Esophagus muscularis mucosa (tissue), 4 donors: ENCODE results near the gene SEMA5A. TPM values are rescaled to one million over a fixed set of nuclear protein-coding genes. Genes with fewer than 3 reads are reported as not detected.

ENCODE experiments used
- DNase-seq: peaks from one replicate; pipeline ENCODE4 v3.0.0-alpha.2; 2017; ENCODE audit errors: extremely low spot score
- H3K27ac ChIP-seq, 4 donors: fragments of 200-600 bp; sonication (generic); replicated peaks in 1 of 4; 1 replicate in 3 of 4; 2 replicates in 1 of 4; pipeline ENCODE4 v1.5.1; 2016 to 2019; ENCODE audit warnings: mild to moderate bottlenecking in 1 of 4
- H3K27me3 ChIP-seq, 4 donors: fragments of 200-600 bp; sonication (generic); one replicate each; pipeline versions ENCODE4 v1.5.1 to v1.6.0; 2016 to 2019
- H3K36me3 ChIP-seq, 4 donors: fragments of 200-600 bp; sonication (generic); one replicate each; pipeline ENCODE4 v1.5.1; 2016 to 2019
- H3K4me1 ChIP-seq, 4 donors: fragments of 200-600 bp; sonication (generic); one replicate each; pipeline ENCODE4 v1.5.1; 2016 to 2019
- H3K4me3 ChIP-seq, 4 donors: fragments of 200-600 bp; sonication (generic); 1 replicate in 2 of 4; 2 replicates in 2 of 4; pipeline ENCODE4 v1.5.1; 2016 to 2019; ENCODE audit warnings: mild to moderate bottlenecking in 4 of 4, moderate library complexity in 1 of 4
- H3K9me3 ChIP-seq, 4 donors: fragments of 200-600 bp; sonication (generic); 1 replicate in 3 of 4; 2 replicates in 1 of 4; pipeline ENCODE4 v1.5.1; 2016 to 2019
- CTCF ChIP-seq, 3 experiments: fragments of 200-600 bp in 2 of 3; fragments of 450-650 bp in 1 of 3; sonication (generic) in 2 of 3; IDR thresholded peaks; one replicate each; pipeline ENCODE4 v1.5.1; 2017 to 2019; ENCODE audit warnings: antibody characterized with exemption in 3 of 3, mild to moderate bottlenecking in 2 of 3, moderate library complexity in 1 of 3
- EP300 ChIP-seq: sonication (generic); formaldehyde crosslinking; IDR thresholded peaks from one replicate; pipeline ENCODE4 v1.6.1; 2017; ENCODE audit warnings: antibody characterized with exemption
- POLR2A ChIP-seq: fragments of 450-650 bp; IDR thresholded peaks from one replicate; pipeline ENCODE4 v1.6.1; 2017; ENCODE audit warnings: antibody characterized with exemption, moderate library complexity, mild to moderate bottlenecking, low read depth
- POLR2AphosphoS5 ChIP-seq, 2 donors: sonication (generic); formaldehyde crosslinking; IDR thresholded peaks; one replicate each; pipeline ENCODE4 v1.6.1; 2017; ENCODE audit warnings: antibody characterized with exemption in 2 of 2
- WGBS: methylation state at CpG from one replicate; pipeline ENCODE4 v1.1.5; 2018; 5-methylcytosine and 5-hydroxymethylcytosine counted together
- intact Hi-C: fragments of 100-400 bp; cut with DNase I; formaldehyde crosslinking; loops from one replicate; pipeline ENCODE4 v1.15.1; 2023
- total RNA-seq, 4 donors: library from RNA; depleted of rRNA; stranded (reverse); fragments of >200 nt; gene quantifications; one replicate each; pipeline versions ENCODE4 v1.1.0 to v1.2.1, GENCODE V29; 2016

SEMA5A gene
- total RNA-seq, 4 donors from 2014 or later: 2.1 to 5.6 (median 3.5) TPM

- 90% methylated on average over 4 of the region's 4 CpGs for WGBS
- H3K36me3 ChIP-seq: no peaks in the 10 kb centered on the region
Observed at GRCh38 chr5:9386945-9387344, 158.9 kb downstream of the SEMA5A start.

GRCh38 chr5:9382522-9382921, 163.4 kb downstream of the SEMA5A start:
- 95% methylated on average over 1 of the region's 1 CpG for WGBS
- no peak for TF ChIP-seq POLR2AphosphoS5 (IDR thresholded peaks at IDR 0.05)
- no peak for DNase-seq
- no peaks in the 10 kb centered on the region for H3K9me3 ChIP-seq
- intact Hi-C loops: no loop called here
- no peaks in the 10 kb centered on the region for H3K36me3 ChIP-seq
- no peak overlapping the region for H3K4me3 ChIP-seq
- H3K27ac ChIP-seq: no peak overlapping the region
- H3K4me1 ChIP-seq: no peaks in the 10 kb centered on the region
- H3K27me3 ChIP-seq: no peaks in the 10 kb centered on the region

More at GRCh38 chr5:9386945-9387344, 158.9 kb downstream of the SEMA5A start:
- intact Hi-C loops: no loop called here
- Histone ChIP-seq H3K4me3 (no peak overlapping the region), H3K27me3 (no peaks in the 10 kb centered on the region), H3K4me1 (no peaks in the 10 kb centered on the region), H3K9me3 (no peaks in the 10 kb centered on the region), H3K27ac (no peak overlapping the region)
- no peak for TF ChIP-seq POLR2A
- no peak for TF ChIP-seq EP300
- TF ChIP-seq POLR2AphosphoS5 (IDR thresholded peaks at IDR 0.05): no peak
- no peak for TF ChIP-seq CTCF (IDR thresholded peaks at IDR 0.05)
- no peak for DNase-seq

- H3K9me3 ChIP-seq: no peaks in the 10 kb centered on the region
- TF ChIP-seq CTCF (IDR thresholded peaks at IDR 0.05) (no peak), EP300 (no peak), POLR2AphosphoS5 (IDR thresholded peaks at IDR 0.05) (no peak), POLR2A (no peak)
- H3K36me3 ChIP-seq: no peaks in the 10 kb centered on the region
- intact Hi-C loops: no loop called here
- no peak overlapping the region for H3K4me3 ChIP-seq
- no peak for DNase-seq
- H3K27ac ChIP-seq: no peak overlapping the region
- H3K4me1 ChIP-seq: no peaks in the 10 kb centered on the region
- H3K27me3 ChIP-seq: no peaks in the 10 kb centered on the region
Observed at GRCh38 chr5:9381464-9381863, 164.4 kb downstream of the SEMA5A start.

- Histone ChIP-seq H3K27ac (no peak overlapping the region), H3K4me1 (no peaks in the 10 kb centered on the region), H3K36me3 (no peaks in the 10 kb centered on the region), H3K27me3 (no peaks in the 10 kb centered on the region), H3K4me3 (no peak overlapping the region), H3K9me3 (no peaks in the 10 kb centered on the region)
- no peak for DNase-seq
- 75% methylated on average over 7 of the region's 7 CpGs for WGBS
- intact Hi-C loops: no loop called here
- TF ChIP-seq CTCF (IDR thresholded peaks at IDR 0.05) (no peak), POLR2AphosphoS5 (IDR thresholded peaks at IDR 0.05) (no peak), EP300 (no peak), POLR2A (no peak)
Observed at GRCh38 chr5:9380109-9380508, 165.8 kb downstream of the SEMA5A start.

GRCh38 chr5:9376363-9377117, 169.3 kb downstream of the SEMA5A start:
- TF ChIP-seq POLR2AphosphoS5 (IDR thresholded peaks at IDR 0.05) (no peak), POLR2A (no peak), CTCF (IDR thresholded peaks at IDR 0.05) (no peak), EP300 (no peak)
- intact Hi-C loops: no loop called here
- no peaks in the 10 kb centered on the region for H3K36me3 ChIP-seq
- H3K27me3 ChIP-seq: no peaks in the 10 kb centered on the region
- no peak for DNase-seq
- H3K4me1 ChIP-seq: peaks cover 0 to 8% (median 0%) of the 10 kb centered on the region in 4 donors
- H3K27ac ChIP-seq: no peak overlapping the region
- no peaks in the 10 kb centered on the region for H3K9me3 ChIP-seq
- WGBS: 82% methylated on average over 9 of the region's 9 CpGs
- H3K4me3 ChIP-seq: no peak overlapping the region
